Calu3 (cell line): Measurements from ENCODE around the gene CDC45. TPM values are rescaled to one million over a fixed set of nuclear protein-coding genes. Genes with fewer than 3 reads are reported as not detected.

Experiments used
- Bru-seq: library from RNA; stranded (reverse); fragments of 400-500 nt; gene quantifications from one replicate; lab custom pipeline; 2021; lab: Mats Ljungman, UMichigan
- BruChase-seq, 2 experiments: library from RNA; stranded (reverse); fragments of 400-500 nt; gene quantifications; one replicate each; lab custom pipeline; 2021; lab: Mats Ljungman, UMichigan
- BruUV-seq: library from RNA; stranded (reverse); fragments of 400-500 nt; replicated peaks from 2 replicates; lab custom pipeline; 2021; lab: Mats Ljungman, UMichigan
- CTCF ChIA-PET: fragments of 300-600 bp; sonication (Branson Sonifier 250); formaldehyde crosslinking; loops from one replicate; lab custom pipeline; 2022; ENCODE audit warnings: antibody characterized with exemption; lab: Charles Lee
- DNase-seq: peaks from one replicate; pipeline ENCODE4 v3.0.0; 2022
- H3K27ac Mint-ChIP-seq: one replicate; pipeline ENCODE4 v1.8.0; 2022; ENCODE audit warnings: mixed read lengths; ENCODE audit not compliant: unreplicated experiment
- H3K27me3 Mint-ChIP-seq: one replicate; pipeline ENCODE4 v1.8.0; 2022; ENCODE audit warnings: mixed read lengths; ENCODE audit not compliant: unreplicated experiment
- H3K36me3 Mint-ChIP-seq: one replicate; pipeline ENCODE4 v1.8.0; 2022; ENCODE audit warnings: mild to moderate bottlenecking, moderate library complexity, mixed read lengths; ENCODE audit not compliant: insufficient read depth, unreplicated experiment
- H3K4me1 Mint-ChIP-seq: one replicate; pipeline ENCODE4 v1.8.0; 2022; ENCODE audit warnings: mild to moderate bottlenecking, low read depth, mixed read lengths; ENCODE audit not compliant: unreplicated experiment
- H3K4me3 Mint-ChIP-seq: one replicate; pipeline ENCODE4 v1.8.0; 2022; ENCODE audit warnings: mild to moderate bottlenecking, low read depth, moderate library complexity, mixed read lengths; ENCODE audit not compliant: unreplicated experiment
- H3K9me3 Mint-ChIP-seq: one replicate; pipeline ENCODE4 v1.8.0; 2022; ENCODE audit warnings: low read depth, mixed read lengths; ENCODE audit not compliant: unreplicated experiment
- intact Hi-C: fragments of 100-400 bp; cut with micrococcal nuclease; formaldehyde crosslinking; loops from one replicate; pipeline ENCODE4 v1.10.0; 2022; ENCODE audit not compliant: unreplicated experiment
- long read RNA-seq: library from polyadenylated mRNA; stranded (forward); transcript quantifications from one replicate; pipeline ENCODE4 v2.0.0, GENCODE V29; 2022
- total RNA-seq: library from RNA; stranded (reverse); gene quantifications from 2 replicates; pipeline ENCODE4 v1.2.3, GENCODE V29; 2022
- TF ChIP-seq, protein P1 (sequence below): fragments of 200-600 bp; IDR thresholded peaks from one replicate; pipeline ENCODE4 v1.8.0; 2022; ENCODE audit warnings: antibody characterized with exemption; ENCODE audit not compliant: unreplicated experiment

CDC45 gene
- total RNA-seq = 45.0 and 52.8 TPM in 2 replicates
- Bru-seq, nascent RNA = percentile 76 among the genes with signal in this experiment
- percentile 63 among the genes with signal in this experiment for BruChase-seq, experiment 1, labeled RNA remaining after a 6-hour chase
- BruChase-seq, experiment 2, labeled RNA remaining after a 2-hour chase = percentile 76 among the genes with signal in this experiment
- long read RNA-seq, transcript CDC45-201 (19 exons, 1,976 nt) = major isoform, 40 of 84 reads
- long read RNA-seq, transcript CDC45-202 (18 exons, 1,693 nt) = minor isoform, 7 of 84 reads
- long read RNA-seq, partial matches to known transcripts = 15 of 84 reads
- long read RNA-seq, other reads (novel, unspliced or antisense) = 22 of 84 reads

DNA sequence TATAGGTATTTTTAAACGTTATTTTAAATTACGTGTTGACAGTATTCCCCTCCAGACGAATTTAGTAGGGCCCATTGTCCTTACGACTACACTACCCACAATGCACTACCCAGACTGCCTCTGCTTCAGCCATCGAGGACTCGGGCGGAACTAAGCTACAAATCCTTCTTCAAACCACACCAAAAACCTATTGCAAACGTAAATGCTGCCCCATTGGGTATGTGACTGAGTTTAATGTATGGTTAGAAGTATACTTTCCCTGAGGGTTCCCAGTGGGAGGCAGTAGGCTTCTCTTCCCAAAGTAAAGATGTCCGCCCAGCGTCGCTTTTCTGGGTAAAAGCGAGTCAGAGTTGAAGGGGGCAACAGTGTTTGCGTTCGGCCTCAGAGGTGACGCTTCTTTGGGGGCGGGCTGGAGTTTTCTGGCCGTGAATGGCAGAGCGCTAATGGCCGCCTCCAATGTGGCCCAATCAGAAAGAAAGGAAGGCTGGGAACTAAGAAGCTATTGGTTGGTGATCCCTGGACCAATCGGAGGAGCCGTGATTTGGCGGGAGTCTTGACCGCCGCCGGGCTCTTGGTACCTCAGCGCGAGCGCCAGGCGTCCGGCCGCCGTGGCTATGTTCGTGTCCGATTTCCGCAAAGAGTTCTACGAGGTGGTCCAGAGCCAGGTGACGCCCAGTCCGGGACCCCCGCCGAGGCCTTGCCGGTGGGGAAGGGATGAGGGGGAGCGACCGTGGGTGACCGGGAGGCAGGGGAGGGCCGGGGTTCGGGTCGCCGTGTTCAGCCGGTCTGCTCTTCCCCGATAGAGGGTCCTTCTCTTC, at the start of gene CDC45:
Gene CDC45, plus strand, starts transcription at position 566 of the 818 bp plus-strand sequence. Its CDS starts 49 bp downstream, at position 615.
- H3K9me3 Mint-ChIP-seq = no peaks in the 10 kb centered on the region
- intact Hi-C loops = no loop called here
- peaks cover 31% of the 10 kb centered on the region for H3K4me1 Mint-ChIP-seq
- DNase-seq = peak; percentile 94
- H3K4me3 Mint-ChIP-seq = peak within 1 kb of the TSS; percentile 80
- CTCF ChIA-PET = interaction anchor here (0.6 to 1.6 kb wide), 6 partner anchors 12 to 457 kb away, joined by 3 to 6 read pairs (median 4); partner anchors contain the start of gene ESS2
- H3K27ac Mint-ChIP-seq = peak within 1 kb of the TSS; percentile 100
- no peaks in the 10 kb centered on the region for H3K27me3 Mint-ChIP-seq
- peaks cover 43% of the 10 kb centered on the region for H3K36me3 Mint-ChIP-seq
- no TSS peak for BruUV-seq
- TF ChIP-seq, protein P1, sequence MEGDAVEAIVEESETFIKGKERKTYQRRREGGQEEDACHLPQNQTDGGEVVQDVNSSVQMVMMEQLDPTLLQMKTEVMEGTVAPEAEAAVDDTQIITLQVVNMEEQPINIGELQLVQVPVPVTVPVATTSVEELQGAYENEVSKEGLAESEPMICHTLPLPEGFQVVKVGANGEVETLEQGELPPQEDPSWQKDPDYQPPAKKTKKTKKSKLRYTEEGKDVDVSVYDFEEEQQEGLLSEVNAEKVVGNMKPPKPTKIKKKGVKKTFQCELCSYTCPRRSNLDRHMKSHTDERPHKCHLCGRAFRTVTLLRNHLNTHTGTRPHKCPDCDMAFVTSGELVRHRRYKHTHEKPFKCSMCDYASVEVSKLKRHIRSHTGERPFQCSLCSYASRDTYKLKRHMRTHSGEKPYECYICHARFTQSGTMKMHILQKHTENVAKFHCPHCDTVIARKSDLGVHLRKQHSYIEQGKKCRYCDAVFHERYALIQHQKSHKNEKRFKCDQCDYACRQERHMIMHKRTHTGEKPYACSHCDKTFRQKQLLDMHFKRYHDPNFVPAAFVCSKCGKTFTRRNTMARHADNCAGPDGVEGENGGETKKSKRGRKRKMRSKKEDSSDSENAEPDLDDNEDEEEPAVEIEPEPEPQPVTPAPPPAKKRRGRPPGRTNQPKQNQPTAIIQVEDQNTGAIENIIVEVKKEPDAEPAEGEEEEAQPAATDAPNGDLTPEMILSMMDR = no peak

- peak overlapping the region; percentile 93 for H3K4me3 Mint-ChIP-seq
- H3K27ac Mint-ChIP-seq = peak overlapping the region; percentile 17
- H3K9me3 Mint-ChIP-seq = no peaks in the 10 kb centered on the region
- TF ChIP-seq, protein P1 = no peak
- peaks cover 60% of the 10 kb centered on the region for H3K36me3 Mint-ChIP-seq
- DNase-seq = no peak
- no TSS peak for BruUV-seq
- H3K4me1 Mint-ChIP-seq = peaks cover 31% of the 10 kb centered on the region
- no peaks in the 10 kb centered on the region for H3K27me3 Mint-ChIP-seq
- CTCF ChIA-PET = no interaction called here
- intact Hi-C loops = no loop called here
Measured at GRCh38 chr22:19429950-19430889, 49.5 kb upstream of the CDC45 start.

DNA sequence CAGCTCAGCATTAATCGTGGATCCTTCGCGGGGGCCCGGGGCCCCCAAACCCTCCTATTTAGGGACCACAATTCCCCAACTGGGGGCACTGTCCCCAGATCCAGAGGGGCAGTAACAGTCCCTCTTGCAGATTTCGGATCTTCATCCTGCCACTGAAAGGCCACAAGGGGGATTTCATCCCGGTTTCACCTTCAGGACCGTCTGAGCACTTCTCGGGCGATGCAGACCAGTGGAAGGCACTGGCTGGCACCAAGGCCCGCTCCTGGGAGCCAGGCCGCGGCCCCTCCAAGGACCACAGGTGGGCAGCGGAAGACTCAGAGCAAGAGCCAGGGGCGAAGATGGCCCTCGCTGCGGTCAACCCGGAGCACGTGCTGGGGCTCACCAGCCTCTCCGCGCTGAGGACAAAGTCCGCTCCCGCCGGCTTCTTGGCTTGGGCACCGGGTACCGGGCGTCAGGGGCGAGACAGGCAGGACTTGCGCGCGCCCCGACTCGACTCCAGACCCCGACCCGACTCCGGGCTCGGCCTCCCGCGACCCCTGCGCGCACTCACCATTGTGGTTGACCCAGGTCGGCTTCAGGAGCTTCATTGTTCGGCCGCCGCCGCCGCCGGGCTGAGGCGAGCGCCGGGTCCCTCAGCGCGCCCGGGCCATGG, 48.7 kb upstream of the CDC45 start:
- Mint-ChIP-seq H3K4me3 (peak overlapping the region; percentile 93), H3K27ac (peak overlapping the region; percentile 17), H3K27me3 (no peaks in the 10 kb centered on the region), H3K9me3 (no peaks in the 10 kb centered on the region), H3K36me3 (peaks cover 62% of the 10 kb centered on the region), H3K4me1 (peaks cover 28% of the 10 kb centered on the region)
- intact Hi-C loops = no loop called here
- TF ChIP-seq, protein P1 = no peak
- BruUV-seq = no TSS peak
- CTCF ChIA-PET = no interaction called here
- DNase-seq = peak; percentile 49
